ENCODE data around the gene HYI. TPM values are rescaled to one million over a fixed set of nuclear protein-coding genes. Genes with fewer than 3 reads are reported as not detected.
A peak's percentile ranks its signal among the peaks of the same experiment; 100 is the strongest.

Gene HYI
- total RNA-seq, 6 donors from 2014 or later: 63.3 to 259 (median 68.8) TPM

GRCh38 chr1:43444836-43445235 lies 8.9 kb downstream of the HYI start:
- 54 to 67% methylated on average over 1 of the region's 1 CpG for WGBS, 2 donors
- Histone ChIP-seq H3K36me3 (peaks cover 33 to 100% (median 93%) of the 10 kb centered on the region in 4 donors), H3K4me1 (no peaks in the 10 kb centered on the region), H3K9me3 (no peaks in the 10 kb centered on the region), H3K4me3 (no peak overlapping the region), H3K27me3 (no peaks in the 10 kb centered on the region), H3K27ac (no peak overlapping the region)
- ATAC-seq (ENCODE audit: low FRiP score in 2 of 2): no peak
- peak in 1 of 2 donors; percentile 20 for DNase-seq
- TF ChIP-seq POLR2A (IDR thresholded peaks at IDR 0.05) (no peak), EP300 (IDR thresholded peaks at IDR 0.05) (no peak), POLR2AphosphoS5 (IDR thresholded peaks at IDR 0.05) (no peak), CTCF (IDR thresholded peaks at IDR 0.05) (no peak)

GRCh38 chr1:43444151-43444828 lies 9.4 kb downstream of the HYI start:
- H3K36me3 ChIP-seq: peaks cover 33 to 100% (median 92%) of the 10 kb centered on the region in 4 donors
- no peak for TF ChIP-seq EP300 (IDR thresholded peaks at IDR 0.05)
- TF ChIP-seq POLR2A (IDR thresholded peaks at IDR 0.05): no peak
- TF ChIP-seq POLR2AphosphoS5 (IDR thresholded peaks at IDR 0.05): no peak
- TF ChIP-seq CTCF (IDR thresholded peaks at IDR 0.05): no peak
- no peak overlapping the region for H3K4me3 ChIP-seq
- no peak for ATAC-seq (ENCODE audit: low FRiP score in 2 of 2)
- H3K9me3 ChIP-seq: no peaks in the 10 kb centered on the region
- H3K4me1 ChIP-seq: no peaks in the 10 kb centered on the region
- no peak for DNase-seq
- no peaks in the 10 kb centered on the region for H3K27me3 ChIP-seq
- 94 to 95% methylated on average over 13 of the region's 13 CpGs for WGBS, 2 donors
- no peak overlapping the region for H3K27ac ChIP-seq

DNA sequence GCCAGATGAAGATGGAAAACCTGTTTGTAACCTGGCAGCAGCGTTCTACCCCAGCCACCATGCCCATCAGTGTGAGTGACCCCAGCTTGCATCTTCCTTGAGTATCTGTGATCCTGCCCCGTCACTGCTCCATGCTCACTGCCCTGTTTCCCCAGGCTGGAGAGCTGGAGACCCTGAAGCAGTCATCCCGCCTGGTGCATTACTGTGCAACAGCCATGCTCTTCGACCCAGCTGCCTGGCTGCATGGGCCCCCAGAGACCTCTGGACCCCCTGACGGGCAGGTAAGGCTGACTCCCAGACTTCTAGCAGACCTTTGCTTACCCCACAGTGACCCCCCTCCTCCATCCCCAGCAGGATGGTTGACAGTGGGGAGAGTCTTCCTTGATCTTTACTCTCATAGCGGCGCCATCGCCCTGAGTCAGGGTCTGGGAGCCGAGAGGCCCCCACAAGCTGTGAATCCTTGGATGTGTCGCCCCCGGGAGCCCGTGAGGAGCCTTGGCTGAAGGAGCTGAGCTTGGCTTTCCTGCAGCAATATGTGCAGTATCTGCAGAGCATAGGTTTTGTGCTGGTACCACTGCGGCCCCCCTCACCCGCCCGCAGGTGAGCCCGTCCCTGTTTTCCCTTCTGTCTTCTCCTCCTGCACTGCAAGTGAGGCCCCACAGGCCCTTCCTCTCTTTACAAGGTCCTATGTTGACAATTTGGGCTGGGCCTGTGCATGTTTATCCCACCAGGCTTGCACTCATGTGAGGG lies 10.4 kb downstream of the HYI start:
- Histone ChIP-seq H3K27ac (no peak overlapping the region), H3K4me3 (no peak overlapping the region), H3K27me3 (no peaks in the 10 kb centered on the region), H3K9me3 (no peaks in the 10 kb centered on the region), H3K36me3 (peaks cover 29 to 100% (median 91%) of the 10 kb centered on the region in 4 donors), H3K4me1 (no peaks in the 10 kb centered on the region)
- TF ChIP-seq CTCF (IDR thresholded peaks at IDR 0.05) (no peak), POLR2AphosphoS5 (IDR thresholded peaks at IDR 0.05) (no peak), POLR2A (IDR thresholded peaks at IDR 0.05) (no peak), EP300 (IDR thresholded peaks at IDR 0.05) (no peak)
- ATAC-seq (ENCODE audit: low FRiP score in 2 of 2) (no peak), DNase-seq (no peak)
- 89 to 97% methylated on average over 16 of the region's 16 CpGs for WGBS, 2 donors

GRCh38 chr1:43442756-43443155 lies 11.0 kb downstream of the HYI start:
- DNase-seq: peak in 1 of 2 donors; percentile 8
- Histone ChIP-seq H3K36me3 (peaks cover 23 to 100% (median 87%) of the 10 kb centered on the region in 4 donors), H3K27me3 (no peaks in the 10 kb centered on the region), H3K4me1 (no peaks in the 10 kb centered on the region), H3K27ac (no peak overlapping the region), H3K4me3 (no peak overlapping the region), H3K9me3 (no peaks in the 10 kb centered on the region)
- TF ChIP-seq POLR2A (IDR thresholded peaks at IDR 0.05) (no peak), CTCF (IDR thresholded peaks at IDR 0.05) (no peak), EP300 (IDR thresholded peaks at IDR 0.05) (no peak), POLR2AphosphoS5 (IDR thresholded peaks at IDR 0.05) (no peak)
- no peak for ATAC-seq (ENCODE audit: low FRiP score in 2 of 2)
- 94 to 97% methylated on average over 8 to 12 of the region's 12 CpGs for WGBS, 2 donors
